ENCODE data around the gene TMEM82.
A peak's percentile ranks its signal among the peaks of the same experiment; 100 is the strongest.

The TMEM82 gene

DNA sequence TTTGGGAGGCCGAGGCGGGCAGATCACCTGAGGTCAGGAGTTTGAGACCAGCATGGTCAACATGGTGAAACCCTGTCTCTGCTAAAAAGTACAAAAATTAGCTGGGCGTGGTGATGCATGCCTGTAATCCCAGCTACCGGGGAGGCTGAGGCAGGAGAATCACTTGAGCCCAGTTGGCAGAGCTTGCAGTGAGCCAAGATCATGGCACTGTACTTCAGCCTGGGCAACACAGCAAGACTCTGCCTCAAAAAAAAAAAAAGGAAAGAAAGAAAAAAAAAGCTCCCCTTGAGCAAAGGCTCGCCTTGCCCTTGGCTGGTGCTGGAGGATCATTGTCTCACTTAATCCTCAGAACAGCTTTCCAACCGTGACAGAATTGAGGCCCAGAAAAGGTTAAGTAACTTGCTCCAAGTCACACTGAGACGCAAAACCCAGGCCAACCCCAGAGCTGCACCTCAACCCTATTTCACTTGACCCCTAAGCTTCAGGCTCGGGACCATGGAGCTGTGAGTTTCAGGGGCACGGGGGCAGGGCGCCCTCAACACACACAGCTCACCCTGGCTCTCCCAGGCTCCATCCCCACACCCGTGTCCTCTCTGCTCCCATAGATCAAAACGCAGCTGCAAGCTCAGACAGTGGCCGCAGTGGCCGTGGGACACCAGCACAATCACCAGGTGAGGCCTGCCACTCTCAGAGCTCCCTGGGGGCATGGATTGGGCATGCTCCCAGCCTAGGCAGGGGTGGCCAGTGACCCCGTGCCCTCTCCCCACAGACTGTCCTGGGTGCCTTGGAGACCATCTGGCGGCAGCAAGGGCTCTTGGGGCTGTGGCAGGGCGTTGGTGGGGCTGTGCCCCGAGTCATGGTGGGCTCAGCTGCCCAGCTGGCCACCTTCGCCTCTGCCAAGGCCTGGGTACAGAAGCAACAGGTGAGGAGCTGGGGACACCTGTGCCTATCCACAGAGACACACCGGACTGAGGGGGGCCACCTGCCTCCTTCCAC is 4.7 kb upstream of the TMEM82 start:
- H3K4me3 ChIP-seq (ENCODE audit: low read depth in 1 of 2, low read length in 1 of 2): no peak overlapping the region
- H3K36me3 ChIP-seq: peaks cover 29% of the 10 kb centered on the region
- no peaks in the 10 kb centered on the region for H3K27me3 ChIP-seq
- TF ChIP-seq, protein P1, sequence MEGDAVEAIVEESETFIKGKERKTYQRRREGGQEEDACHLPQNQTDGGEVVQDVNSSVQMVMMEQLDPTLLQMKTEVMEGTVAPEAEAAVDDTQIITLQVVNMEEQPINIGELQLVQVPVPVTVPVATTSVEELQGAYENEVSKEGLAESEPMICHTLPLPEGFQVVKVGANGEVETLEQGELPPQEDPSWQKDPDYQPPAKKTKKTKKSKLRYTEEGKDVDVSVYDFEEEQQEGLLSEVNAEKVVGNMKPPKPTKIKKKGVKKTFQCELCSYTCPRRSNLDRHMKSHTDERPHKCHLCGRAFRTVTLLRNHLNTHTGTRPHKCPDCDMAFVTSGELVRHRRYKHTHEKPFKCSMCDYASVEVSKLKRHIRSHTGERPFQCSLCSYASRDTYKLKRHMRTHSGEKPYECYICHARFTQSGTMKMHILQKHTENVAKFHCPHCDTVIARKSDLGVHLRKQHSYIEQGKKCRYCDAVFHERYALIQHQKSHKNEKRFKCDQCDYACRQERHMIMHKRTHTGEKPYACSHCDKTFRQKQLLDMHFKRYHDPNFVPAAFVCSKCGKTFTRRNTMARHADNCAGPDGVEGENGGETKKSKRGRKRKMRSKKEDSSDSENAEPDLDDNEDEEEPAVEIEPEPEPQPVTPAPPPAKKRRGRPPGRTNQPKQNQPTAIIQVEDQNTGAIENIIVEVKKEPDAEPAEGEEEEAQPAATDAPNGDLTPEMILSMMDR (IDR thresholded peaks at IDR 0.05): no peak
- no peaks in the 10 kb centered on the region for H3K4me1 ChIP-seq (ENCODE audit: control insufficient read depth in 1 of 2, insufficient read depth in 1 of 2, low read depth in 1 of 2, low read length in 1 of 2)
- no peaks in the 10 kb centered on the region for H3K9me3 ChIP-seq
- no peak overlapping the region for H3K27ac ChIP-seq

DNA sequence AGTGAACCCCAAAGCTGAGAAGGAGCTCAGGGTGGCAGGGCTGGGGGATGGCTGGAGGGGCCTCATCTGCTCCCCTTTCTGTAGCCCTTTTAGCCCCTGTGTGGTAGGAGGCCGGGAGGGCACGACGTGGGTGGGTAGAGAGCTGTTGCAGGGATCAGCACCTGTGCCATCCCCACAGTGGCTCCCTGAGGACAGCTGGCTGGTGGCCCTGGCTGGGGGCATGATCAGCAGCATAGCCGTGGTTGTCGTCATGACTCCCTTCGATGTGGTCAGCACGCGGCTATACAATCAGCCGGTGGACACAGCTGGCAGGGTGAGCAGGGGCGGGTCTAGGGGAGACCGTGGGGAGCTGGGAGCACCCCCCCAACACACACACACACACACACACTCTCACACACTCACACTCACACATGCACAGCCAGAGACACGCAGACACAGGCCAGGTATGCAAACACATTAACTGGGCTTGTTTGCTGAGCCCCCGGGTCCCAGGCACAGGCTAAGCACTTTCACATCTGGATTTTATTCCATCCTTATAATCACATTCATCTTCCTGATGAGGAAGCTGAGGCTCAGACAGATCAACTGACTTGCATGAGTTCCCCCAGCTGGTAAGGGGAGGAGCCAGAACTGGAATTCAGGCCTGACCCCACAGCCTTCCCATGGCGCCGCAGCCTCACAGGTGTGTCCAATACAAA is 3.7 kb upstream of the TMEM82 start:
- Histone ChIP-seq H3K4me3 (ENCODE audit: low read depth in 1 of 2, low read length in 1 of 2) (no peak overlapping the region), H3K36me3 (peaks cover 19% of the 10 kb centered on the region), H3K27ac (no peak overlapping the region), H3K4me1 (ENCODE audit: control insufficient read depth in 1 of 2, insufficient read depth in 1 of 2, low read depth in 1 of 2, low read length in 1 of 2) (no peaks in the 10 kb centered on the region), H3K27me3 (no peaks in the 10 kb centered on the region), H3K9me3 (no peaks in the 10 kb centered on the region)
- TF ChIP-seq, protein P1 (IDR thresholded peaks at IDR 0.05): no peak

DNA sequence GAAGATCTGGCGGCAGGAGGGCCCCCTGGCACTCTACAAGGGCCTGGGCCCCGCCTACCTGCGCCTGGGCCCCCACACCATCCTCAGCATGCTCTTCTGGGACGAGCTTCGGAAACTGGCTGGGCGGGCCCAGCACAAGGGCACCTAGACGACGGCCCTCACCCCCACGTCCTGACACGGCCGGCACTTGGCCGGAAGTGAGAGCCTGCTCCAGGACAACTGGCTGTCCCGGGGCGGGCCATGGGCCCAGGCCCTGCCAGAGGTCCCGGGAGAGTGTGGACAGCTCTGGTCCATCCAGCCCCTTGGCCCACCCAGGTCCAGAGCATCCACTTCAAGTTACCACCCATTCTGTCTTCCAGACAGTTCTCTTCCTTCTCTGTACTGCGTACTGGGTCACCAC is 3.0 kb upstream of the TMEM82 start:
- Histone ChIP-seq H3K4me1 (ENCODE audit: control insufficient read depth in 1 of 2, insufficient read depth in 1 of 2, low read depth in 1 of 2, low read length in 1 of 2) (no peaks in the 10 kb centered on the region), H3K4me3 (ENCODE audit: low read depth in 1 of 2, low read length in 1 of 2) (no peak overlapping the region), H3K27me3 (no peaks in the 10 kb centered on the region), H3K9me3 (no peaks in the 10 kb centered on the region), H3K36me3 (peaks cover 12% of the 10 kb centered on the region), H3K27ac (no peak overlapping the region)
- TF ChIP-seq, protein P1 (IDR thresholded peaks at IDR 0.05): no peak

DNA sequence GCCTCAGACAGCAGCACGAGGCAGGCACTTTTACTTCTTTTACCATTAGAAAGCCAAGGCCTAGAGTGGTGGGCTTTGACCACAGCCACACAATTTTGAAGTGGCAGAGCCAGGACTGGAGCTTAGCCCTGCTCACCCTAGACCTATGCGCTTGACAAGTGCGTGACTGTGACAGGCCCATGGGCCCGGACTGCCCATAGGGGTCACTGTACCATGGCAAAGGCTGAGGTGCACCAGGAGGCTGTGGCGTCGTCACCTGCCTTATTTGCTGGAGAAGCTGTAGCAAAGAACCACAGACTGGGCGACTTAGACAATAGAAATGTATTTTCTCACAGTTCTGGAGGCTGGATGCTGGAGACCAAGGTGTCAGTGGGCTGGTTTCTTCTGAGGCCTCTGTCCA is 2.6 kb upstream of the TMEM82 start:
- Histone ChIP-seq H3K36me3 (peaks cover 8% of the 10 kb centered on the region), H3K9me3 (no peaks in the 10 kb centered on the region), H3K4me3 (ENCODE audit: low read depth in 1 of 2, low read length in 1 of 2) (no peak overlapping the region), H3K27me3 (no peaks in the 10 kb centered on the region), H3K4me1 (ENCODE audit: control insufficient read depth in 1 of 2, insufficient read depth in 1 of 2, low read depth in 1 of 2, low read length in 1 of 2) (no peaks in the 10 kb centered on the region), H3K27ac (no peak overlapping the region)
- TF ChIP-seq, protein P1 (IDR thresholded peaks at IDR 0.05): no peak

DNA sequence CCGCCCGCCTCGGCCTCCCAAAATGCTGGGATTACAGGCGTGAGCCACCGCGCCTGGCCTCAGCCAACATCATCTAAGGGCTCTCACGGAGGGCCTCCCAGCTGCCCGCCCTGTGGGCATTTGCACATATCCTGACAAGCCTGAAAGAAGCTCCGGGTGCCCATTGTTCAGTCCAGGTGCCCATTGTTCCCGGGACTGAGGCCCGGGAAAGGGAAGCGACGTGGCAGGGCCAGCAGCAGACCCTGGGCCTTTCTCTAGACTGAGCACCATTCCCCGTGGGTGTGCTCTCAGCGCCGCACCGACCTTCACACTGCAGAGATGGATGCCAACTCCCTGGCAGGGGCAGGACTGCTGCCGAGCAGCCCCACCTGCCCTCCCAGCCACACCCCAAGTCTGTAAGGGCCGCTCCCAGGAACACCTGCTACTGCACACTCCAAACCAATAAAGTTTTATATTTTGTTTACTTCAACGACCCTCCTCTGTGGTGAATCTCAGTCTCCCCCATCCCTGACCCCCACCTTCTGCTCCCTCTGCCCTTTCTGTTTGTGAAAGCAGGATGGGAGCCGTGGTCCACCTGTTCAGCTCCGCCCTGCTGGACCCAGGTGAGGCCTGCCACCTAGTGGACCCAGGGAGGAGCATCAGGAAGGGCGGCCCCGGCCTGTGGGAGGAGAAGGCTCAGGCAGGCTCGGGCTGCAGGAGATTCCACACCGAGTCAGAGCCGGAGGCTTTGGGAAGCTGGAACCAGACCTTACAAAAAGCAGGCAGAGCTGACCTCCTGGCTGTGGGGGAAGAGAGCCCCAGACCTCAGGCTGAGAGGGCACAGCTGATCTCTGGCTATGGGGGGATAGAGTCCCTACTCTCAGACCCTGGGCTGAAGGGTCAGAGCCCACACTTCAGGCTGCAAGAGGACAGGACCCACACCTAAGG is 1.1 kb upstream of the TMEM82 start:
- TF ChIP-seq, protein P1 (IDR thresholded peaks at IDR 0.05): peak; percentile 61
- Histone ChIP-seq H3K27me3 (no peaks in the 10 kb centered on the region), H3K4me1 (ENCODE audit: control insufficient read depth in 1 of 2, insufficient read depth in 1 of 2, low read depth in 1 of 2, low read length in 1 of 2) (no peaks in the 10 kb centered on the region), H3K36me3 (no peaks in the 10 kb centered on the region), H3K4me3 (ENCODE audit: low read depth in 1 of 2, low read length in 1 of 2) (no peak overlapping the region), H3K9me3 (no peaks in the 10 kb centered on the region), H3K27ac (no peak overlapping the region)
